Measurements from ENCODE around the gene DUOXA1. TPM values are rescaled to one million over a fixed set of nuclear protein-coding genes. Genes with fewer than 3 reads are reported as not detected.

DUOXA1 gene
- total and polyA plus RNA-seq, 2 experiments from 2014 or later, result not detected

DNA sequence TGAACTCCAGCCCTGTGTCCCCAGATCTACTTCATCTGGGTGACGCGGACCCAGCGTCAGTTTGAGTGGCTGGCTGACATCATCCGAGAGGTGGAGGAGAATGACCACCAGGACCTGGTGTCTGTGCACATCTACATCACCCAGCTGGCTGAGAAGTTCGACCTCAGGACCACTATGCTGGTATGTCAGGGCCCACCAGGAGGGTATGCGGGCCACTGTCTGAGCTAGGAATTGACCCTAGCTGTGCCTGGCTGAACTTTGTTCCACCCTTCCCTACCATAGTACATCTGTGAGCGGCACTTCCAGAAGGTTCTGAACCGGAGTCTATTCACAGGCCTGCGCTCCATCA, 33.8 kb upstream of the DUOXA1 start (continued):
- TF ChIP-seq, protein P1, sequence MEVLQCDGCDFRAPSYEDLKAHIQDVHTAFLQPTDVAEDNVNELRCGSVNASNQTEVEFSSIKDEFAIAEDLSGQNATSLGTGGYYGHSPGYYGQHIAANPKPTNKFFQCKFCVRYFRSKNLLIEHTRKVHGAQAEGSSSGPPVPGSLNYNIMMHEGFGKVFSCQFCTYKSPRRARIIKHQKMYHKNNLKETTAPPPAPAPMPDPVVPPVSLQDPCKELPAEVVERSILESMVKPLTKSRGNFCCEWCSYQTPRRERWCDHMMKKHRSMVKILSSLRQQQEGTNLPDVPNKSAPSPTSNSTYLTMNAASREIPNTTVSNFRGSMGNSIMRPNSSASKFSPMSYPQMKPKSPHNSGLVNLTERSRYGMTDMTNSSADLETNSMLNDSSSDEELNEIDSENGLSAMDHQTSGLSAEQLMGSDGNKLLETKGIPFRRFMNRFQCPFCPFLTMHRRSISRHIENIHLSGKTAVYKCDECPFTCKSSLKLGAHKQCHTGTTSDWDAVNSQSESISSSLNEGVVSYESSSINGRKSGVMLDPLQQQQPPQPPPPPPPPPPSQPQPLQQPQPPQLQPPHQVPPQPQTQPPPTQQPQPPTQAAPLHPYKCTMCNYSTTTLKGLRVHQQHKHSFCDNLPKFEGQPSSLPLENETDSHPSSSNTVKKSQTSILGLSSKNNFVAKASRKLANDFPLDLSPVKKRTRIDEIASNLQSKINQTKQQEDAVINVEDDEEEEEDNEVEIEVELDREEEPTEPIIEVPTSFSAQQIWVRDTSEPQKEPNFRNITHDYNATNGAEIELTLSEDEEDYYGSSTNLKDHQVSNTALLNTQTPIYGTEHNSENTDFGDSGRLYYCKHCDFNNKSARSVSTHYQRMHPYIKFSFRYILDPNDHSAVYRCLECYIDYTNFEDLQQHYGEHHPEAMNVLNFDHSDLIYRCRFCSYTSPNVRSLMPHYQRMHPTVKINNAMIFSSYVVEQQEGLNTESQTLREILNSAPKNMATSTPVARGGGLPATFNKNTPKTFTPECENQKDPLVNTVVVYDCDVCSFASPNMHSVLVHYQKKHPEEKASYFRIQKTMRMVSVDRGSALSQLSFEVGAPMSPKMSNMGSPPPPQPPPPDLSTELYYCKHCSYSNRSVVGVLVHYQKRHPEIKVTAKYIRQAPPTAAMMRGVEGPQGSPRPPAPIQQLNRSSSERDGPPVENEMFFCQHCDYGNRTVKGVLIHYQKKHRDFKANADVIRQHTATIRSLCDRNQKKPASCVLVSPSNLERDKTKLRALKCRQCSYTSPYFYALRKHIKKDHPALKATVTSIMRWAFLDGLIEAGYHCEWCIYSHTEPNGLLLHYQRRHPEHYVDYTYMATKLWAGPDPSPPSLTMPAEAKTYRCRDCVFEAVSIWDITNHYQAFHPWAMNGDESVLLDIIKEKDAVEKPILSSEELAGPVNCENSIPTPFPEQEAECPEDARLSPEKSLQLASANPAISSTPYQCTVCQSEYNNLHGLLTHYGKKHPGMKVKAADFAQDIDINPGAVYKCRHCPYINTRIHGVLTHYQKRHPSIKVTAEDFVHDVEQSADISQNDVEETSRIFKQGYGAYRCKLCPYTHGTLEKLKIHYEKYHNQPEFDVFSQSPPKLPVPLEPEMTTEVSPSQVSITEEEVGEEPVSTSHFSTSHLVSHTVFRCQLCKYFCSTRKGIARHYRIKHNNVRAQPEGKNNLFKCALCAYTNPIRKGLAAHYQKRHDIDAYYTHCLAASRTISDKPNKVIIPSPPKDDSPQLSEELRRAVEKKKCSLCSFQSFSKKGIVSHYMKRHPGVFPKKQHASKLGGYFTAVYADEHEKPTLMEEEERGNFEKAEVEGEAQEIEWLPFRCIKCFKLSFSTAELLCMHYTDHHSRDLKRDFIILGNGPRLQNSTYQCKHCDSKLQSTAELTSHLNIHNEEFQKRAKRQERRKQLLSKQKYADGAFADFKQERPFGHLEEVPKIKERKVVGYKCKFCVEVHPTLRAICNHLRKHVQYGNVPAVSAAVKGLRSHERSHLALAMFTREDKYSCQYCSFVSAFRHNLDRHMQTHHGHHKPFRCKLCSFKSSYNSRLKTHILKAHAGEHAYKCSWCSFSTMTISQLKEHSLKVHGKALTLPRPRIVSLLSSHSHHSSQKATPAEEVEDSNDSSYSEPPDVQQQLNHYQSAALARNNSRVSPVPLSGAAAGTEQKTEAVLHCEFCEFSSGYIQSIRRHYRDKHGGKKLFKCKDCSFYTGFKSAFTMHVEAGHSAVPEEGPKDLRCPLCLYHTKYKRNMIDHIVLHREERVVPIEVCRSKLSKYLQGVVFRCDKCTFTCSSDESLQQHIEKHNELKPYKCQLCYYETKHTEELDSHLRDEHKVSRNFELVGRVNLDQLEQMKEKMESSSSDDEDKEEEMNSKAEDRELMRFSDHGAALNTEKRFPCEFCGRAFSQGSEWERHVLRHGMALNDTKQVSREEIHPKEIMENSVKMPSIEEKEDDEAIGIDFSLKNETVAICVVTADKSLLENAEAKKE (CRISPR knock-in tag; IDR thresholded peaks at IDR 0.05), result no peak
- TF ChIP-seq EZH2 (IDR thresholded peaks at IDR 0.05; ENCODE audit: low read depth, unreplicated experiment) (no peak), EZH2phosphoT487 (IDR thresholded peaks at IDR 0.05; ENCODE audit: unreplicated experiment) (no peak), POLR2AphosphoS5 (IDR thresholded peaks at IDR 0.05; ENCODE audit: low read depth) (no peak), STAT1 (IDR thresholded peaks at IDR 0.05; ENCODE audit: unreplicated experiment) (no peak)
- TF ChIP-seq, protein P2, sequence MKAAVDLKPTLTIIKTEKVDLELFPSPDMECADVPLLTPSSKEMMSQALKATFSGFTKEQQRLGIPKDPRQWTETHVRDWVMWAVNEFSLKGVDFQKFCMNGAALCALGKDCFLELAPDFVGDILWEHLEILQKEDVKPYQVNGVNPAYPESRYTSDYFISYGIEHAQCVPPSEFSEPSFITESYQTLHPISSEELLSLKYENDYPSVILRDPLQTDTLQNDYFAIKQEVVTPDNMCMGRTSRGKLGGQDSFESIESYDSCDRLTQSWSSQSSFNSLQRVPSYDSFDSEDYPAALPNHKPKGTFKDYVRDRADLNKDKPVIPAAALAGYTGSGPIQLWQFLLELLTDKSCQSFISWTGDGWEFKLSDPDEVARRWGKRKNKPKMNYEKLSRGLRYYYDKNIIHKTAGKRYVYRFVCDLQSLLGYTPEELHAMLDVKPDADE (IDR thresholded peaks at IDR 0.05), result no peak
- TF ChIP-seq, protein P3, sequence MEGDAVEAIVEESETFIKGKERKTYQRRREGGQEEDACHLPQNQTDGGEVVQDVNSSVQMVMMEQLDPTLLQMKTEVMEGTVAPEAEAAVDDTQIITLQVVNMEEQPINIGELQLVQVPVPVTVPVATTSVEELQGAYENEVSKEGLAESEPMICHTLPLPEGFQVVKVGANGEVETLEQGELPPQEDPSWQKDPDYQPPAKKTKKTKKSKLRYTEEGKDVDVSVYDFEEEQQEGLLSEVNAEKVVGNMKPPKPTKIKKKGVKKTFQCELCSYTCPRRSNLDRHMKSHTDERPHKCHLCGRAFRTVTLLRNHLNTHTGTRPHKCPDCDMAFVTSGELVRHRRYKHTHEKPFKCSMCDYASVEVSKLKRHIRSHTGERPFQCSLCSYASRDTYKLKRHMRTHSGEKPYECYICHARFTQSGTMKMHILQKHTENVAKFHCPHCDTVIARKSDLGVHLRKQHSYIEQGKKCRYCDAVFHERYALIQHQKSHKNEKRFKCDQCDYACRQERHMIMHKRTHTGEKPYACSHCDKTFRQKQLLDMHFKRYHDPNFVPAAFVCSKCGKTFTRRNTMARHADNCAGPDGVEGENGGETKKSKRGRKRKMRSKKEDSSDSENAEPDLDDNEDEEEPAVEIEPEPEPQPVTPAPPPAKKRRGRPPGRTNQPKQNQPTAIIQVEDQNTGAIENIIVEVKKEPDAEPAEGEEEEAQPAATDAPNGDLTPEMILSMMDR (conservative IDR thresholded peaks at IDR 0.05; ENCODE audit: low read depth in 2 of 2), result no peak
